T-cell (primary cell): ENCODE results near the gene ABCB10. TPM values are rescaled to one million over a fixed set of nuclear protein-coding genes. Genes with fewer than 3 reads are reported as not detected.

Experiments
- total RNA-seq, 35 experiments: library from RNA in 6 of 35; stranded (reverse) in 6 of 35; fragments of 120-200 nt in 1 of 35; gene quantifications; one replicate each; pipeline versions ENCODE4 v1.2.1 to v1.2.4 and lab custom pipeline; 2013 to 2026

Gene ABCB10
- total RNA-seq, 5 donors from 2014 or later (not counting 1 experiment from before 2014, with no cell fraction given), result 15.8 to 18.9 (median 18.2) TPM

Other genes with a start within 250 kb of the ABCB10 start
- gene CCSAP, start 215.7 kb downstream of the ABCB10 start, total RNA-seq, result 10 to 100 TPM in 2 of 5 donors, 1 to 10 TPM in 3; 7.9 to 11.4 (median 8.9) TPM
- gene ACTA1, start 124.6 kb downstream of the ABCB10 start, total RNA-seq, result under 1 TPM in 1 of 5 donors, not detected in 4; 0.32 TPM
- 10 to 100 TPM; 32.3 to 47.6 (median 45.3) TPM for gene NUP133, start 50.4 kb downstream of the ABCB10 start, total RNA-seq
- 10 to 100 TPM; 18.8 to 28.9 (median 21.9) TPM for gene TAF5L, start 67.4 kb upstream of the ABCB10 start, total RNA-seq
- gene URB2, start 67.5 kb upstream of the ABCB10 start, total RNA-seq, result 10 to 100 TPM in 3 of 5 donors, 1 to 10 TPM in 2; 8.5 to 13.7 (median 12.7) TPM